ENCODE measurements around the gene CYP24A1.

CYP24A1 gene

GRCh38 chr20:54207053-54207742, 33.4 kb upstream of the CYP24A1 start:
- Histone ChIP-seq H3K27ac (no peak overlapping the region), H3K4me3 (ENCODE audit: low read depth, low read length) (peak overlapping the region; percentile 95)

GRCh38 chr20:54205450-54205849, 31.7 kb upstream of the CYP24A1 start:
- Histone ChIP-seq H3K4me3 (ENCODE audit: low read depth, low read length) (no peak overlapping the region), H3K27ac (no peak overlapping the region), H3K36me3 (replicated peaks) (no peaks in the 10 kb centered on the region), H3K27me3 (replicated peaks) (no peaks in the 10 kb centered on the region)
- no peak for TF ChIP-seq CTCF (IDR thresholded peaks at IDR 0.05; ENCODE audit: low read depth, low read length, missing control alignments)
- in situ Hi-C loops (cut with HindIII; ENCODE audit: low pct_ligation_motif_present, low sequenced_read_pairs): no loop called here
- no peak for DNase-seq

More at GRCh38 chr20:54207053-54207742, 33.4 kb upstream of the CYP24A1 start:
- DNase-seq: no peak
- in situ Hi-C loops (cut with HindIII; ENCODE audit: low pct_ligation_motif_present, low sequenced_read_pairs): no loop called here
- TF ChIP-seq CTCF (IDR thresholded peaks at IDR 0.05; ENCODE audit: low read depth, low read length, missing control alignments): no peak
- Histone ChIP-seq H3K27me3 (replicated peaks) (no peaks in the 10 kb centered on the region), H3K36me3 (replicated peaks) (no peaks in the 10 kb centered on the region)

- Histone ChIP-seq H3K27me3 (replicated peaks) (no peaks in the 10 kb centered on the region), H3K4me3 (ENCODE audit: low read depth, low read length) (no peak overlapping the region), H3K27ac (no peak overlapping the region), H3K36me3 (replicated peaks) (no peaks in the 10 kb centered on the region)
- no peak for DNase-seq
- no peak for TF ChIP-seq CTCF (IDR thresholded peaks at IDR 0.05; ENCODE audit: low read depth, low read length, missing control alignments)
- in situ Hi-C loops (cut with HindIII; ENCODE audit: low pct_ligation_motif_present, low sequenced_read_pairs): no loop called here
These were observed 30.7 kb upstream of the CYP24A1 start for GRCh38 chr20:54204481-54204880.

GRCh38 chr20:54204063-54204462, 30.3 kb upstream of the CYP24A1 start:
- Histone ChIP-seq H3K27me3 (replicated peaks) (no peaks in the 10 kb centered on the region), H3K36me3 (replicated peaks) (no peaks in the 10 kb centered on the region), H3K27ac (no peak overlapping the region), H3K4me3 (ENCODE audit: low read depth, low read length) (no peak overlapping the region)
- in situ Hi-C loops (cut with HindIII; ENCODE audit: low pct_ligation_motif_present, low sequenced_read_pairs): no loop called here
- no peak for DNase-seq
- TF ChIP-seq CTCF (IDR thresholded peaks at IDR 0.05; ENCODE audit: low read depth, low read length, missing control alignments): no peak

- no peak for TF ChIP-seq CTCF (IDR thresholded peaks at IDR 0.05; ENCODE audit: low read depth, low read length, missing control alignments)
- in situ Hi-C loops (cut with HindIII; ENCODE audit: low pct_ligation_motif_present, low sequenced_read_pairs): no loop called here
These were observed 29.5 kb upstream of the CYP24A1 start for GRCh38 chr20:54203281-54203680.

More at GRCh38 chr20:54203281-54203680, 29.5 kb upstream of the CYP24A1 start:
- no peak overlapping the region for H3K4me3 ChIP-seq (ENCODE audit: low read depth, low read length)
- no peaks in the 10 kb centered on the region for H3K27me3 ChIP-seq (replicated peaks)
- no peaks in the 10 kb centered on the region for H3K36me3 ChIP-seq (replicated peaks)
- DNase-seq: no peak
- no peak overlapping the region for H3K27ac ChIP-seq

Data from brain microvascular endothelial cell (primary cell).